ENCODE measurements around the gene LYST.

- TF ChIP-seq, protein P1, sequence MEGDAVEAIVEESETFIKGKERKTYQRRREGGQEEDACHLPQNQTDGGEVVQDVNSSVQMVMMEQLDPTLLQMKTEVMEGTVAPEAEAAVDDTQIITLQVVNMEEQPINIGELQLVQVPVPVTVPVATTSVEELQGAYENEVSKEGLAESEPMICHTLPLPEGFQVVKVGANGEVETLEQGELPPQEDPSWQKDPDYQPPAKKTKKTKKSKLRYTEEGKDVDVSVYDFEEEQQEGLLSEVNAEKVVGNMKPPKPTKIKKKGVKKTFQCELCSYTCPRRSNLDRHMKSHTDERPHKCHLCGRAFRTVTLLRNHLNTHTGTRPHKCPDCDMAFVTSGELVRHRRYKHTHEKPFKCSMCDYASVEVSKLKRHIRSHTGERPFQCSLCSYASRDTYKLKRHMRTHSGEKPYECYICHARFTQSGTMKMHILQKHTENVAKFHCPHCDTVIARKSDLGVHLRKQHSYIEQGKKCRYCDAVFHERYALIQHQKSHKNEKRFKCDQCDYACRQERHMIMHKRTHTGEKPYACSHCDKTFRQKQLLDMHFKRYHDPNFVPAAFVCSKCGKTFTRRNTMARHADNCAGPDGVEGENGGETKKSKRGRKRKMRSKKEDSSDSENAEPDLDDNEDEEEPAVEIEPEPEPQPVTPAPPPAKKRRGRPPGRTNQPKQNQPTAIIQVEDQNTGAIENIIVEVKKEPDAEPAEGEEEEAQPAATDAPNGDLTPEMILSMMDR (conservative IDR thresholded peaks at IDR 0.05; ENCODE audit: low read depth, low read length) = no peak
- TF ChIP-seq EZH2 (IDR thresholded peaks at IDR 0.05; ENCODE audit: low read length, unreplicated experiment) = no peak
- no peak for TF ChIP-seq EZH2phosphoT487 (IDR thresholded peaks at IDR 0.05; ENCODE audit: borderline replicate concordance, low read length)
Observed at GRCh38 chr1:235748747-235749146, 118.0 kb downstream of the LYST start.
